H1 (cell line): Measurements from ENCODE around the gene PNO1.

Experiments
- HDAC6 ChIP-seq: IDR thresholded peaks from one replicate; pipeline ENCODE4 v1.7.1; 2012; ENCODE audit warnings: low read depth, mild to moderate bottlenecking, inconsistent platforms, low read length, moderate library complexity
- JUN ChIP-seq: IDR thresholded peaks from 2 replicates; pipeline ENCODE4 v1.6.1; 2011; ENCODE audit warnings: low read depth, mild to moderate bottlenecking, improper control_type of control experiment, low read length
- MAFK ChIP-seq: IDR thresholded peaks from 2 replicates; pipeline ENCODE4 v1.6.1; 2012; ENCODE audit warnings: low read depth, mild to moderate bottlenecking, improper control_type of control experiment, low read length
- MAX ChIP-seq: IDR thresholded peaks from 2 replicates; pipeline ENCODE4 v1.6.1; 2012; ENCODE audit warnings: inconsistent platforms
- POLR2A ChIP-seq, 2 experiments: IDR thresholded peaks; 1 replicate in 1 of 2; 2 replicates in 1 of 2; pipeline ENCODE4 v1.6.1; 2011; ENCODE audit warnings: low read depth in 2 of 2, low read length in 2 of 2, mild to moderate bottlenecking in 2 of 2; ENCODE audit errors: control extremely low read depth in 1 of 2
- POLR2AphosphoS5 ChIP-seq: IDR thresholded peaks from 2 replicates; pipeline ENCODE4 v1.6.1; 2011; ENCODE audit warnings: low read depth, low read length
- RAD21 ChIP-seq, 2 experiments: IDR thresholded peaks in 1 of 2; conservative IDR thresholded peaks in 1 of 2; 2 replicates each; pipeline ENCODE4 v1.6.1; 2011; ENCODE audit warnings: low read depth in 2 of 2, low read length in 2 of 2, improper control_type of control experiment in 1 of 2, inconsistent platforms in 1 of 2, mild to moderate bottlenecking in 1 of 2, moderate library complexity in 1 of 2
- SAP30 ChIP-seq: fragments of 300-600 bp; sonication (generic); IDR thresholded peaks from 2 replicates; pipeline ENCODE4 v1.7.1; 2012; ENCODE audit warnings: low read length, moderate library complexity, mild to moderate bottlenecking, inconsistent platforms; ENCODE audit not compliant: insufficient read depth, insufficient replicate concordance
- SUZ12 ChIP-seq: fragments of 200-600 bp; sonication (generic); IDR thresholded peaks from 2 replicates; pipeline ENCODE4 v1.6.1; 2012; ENCODE audit warnings: mild to moderate bottlenecking, inconsistent platforms, low read length, moderate library complexity, mixed read lengths
- TF ChIP-seq, protein P1 (sequence below), 3 experiments: IDR thresholded peaks; 1 replicate in 2 of 3; 2 replicates in 1 of 3; pipeline versions ENCODE4 v1.5.1 to v1.6.1; 2011; ENCODE audit warnings: low read length in 3 of 3, mild to moderate bottlenecking in 3 of 3, inconsistent platforms in 2 of 3, low read depth in 1 of 3, moderate library complexity in 1 of 3; ENCODE audit not compliant: insufficient read depth in 1 of 3; ENCODE audit errors: control extremely low read depth in 1 of 3
- TF ChIP-seq, protein P2 (sequence below): IDR thresholded peaks from 2 replicates; pipeline ENCODE4 v1.6.1; 2012; ENCODE audit warnings: low read length, inconsistent platforms

DNA sequence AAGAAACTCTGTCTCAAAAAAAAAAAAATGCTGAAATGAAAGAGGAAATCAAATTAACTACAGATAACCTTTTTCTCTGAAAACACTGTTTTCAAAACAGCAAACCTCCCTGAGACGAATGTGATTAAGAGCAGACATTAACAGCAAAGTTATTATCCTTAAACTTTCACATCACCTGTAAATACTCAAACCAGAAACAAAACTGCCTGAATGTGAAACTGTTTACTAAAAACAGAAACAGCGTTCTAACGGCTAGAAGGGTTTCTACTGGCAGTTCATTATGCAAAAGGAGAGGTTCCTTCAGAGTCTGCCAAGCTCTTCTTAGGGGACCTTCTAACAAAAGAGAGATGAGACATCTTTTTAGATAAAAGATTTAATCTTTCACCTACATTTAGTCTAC, 45.9 kb downstream of the PNO1 start:
- TF ChIP-seq, protein P1, sequence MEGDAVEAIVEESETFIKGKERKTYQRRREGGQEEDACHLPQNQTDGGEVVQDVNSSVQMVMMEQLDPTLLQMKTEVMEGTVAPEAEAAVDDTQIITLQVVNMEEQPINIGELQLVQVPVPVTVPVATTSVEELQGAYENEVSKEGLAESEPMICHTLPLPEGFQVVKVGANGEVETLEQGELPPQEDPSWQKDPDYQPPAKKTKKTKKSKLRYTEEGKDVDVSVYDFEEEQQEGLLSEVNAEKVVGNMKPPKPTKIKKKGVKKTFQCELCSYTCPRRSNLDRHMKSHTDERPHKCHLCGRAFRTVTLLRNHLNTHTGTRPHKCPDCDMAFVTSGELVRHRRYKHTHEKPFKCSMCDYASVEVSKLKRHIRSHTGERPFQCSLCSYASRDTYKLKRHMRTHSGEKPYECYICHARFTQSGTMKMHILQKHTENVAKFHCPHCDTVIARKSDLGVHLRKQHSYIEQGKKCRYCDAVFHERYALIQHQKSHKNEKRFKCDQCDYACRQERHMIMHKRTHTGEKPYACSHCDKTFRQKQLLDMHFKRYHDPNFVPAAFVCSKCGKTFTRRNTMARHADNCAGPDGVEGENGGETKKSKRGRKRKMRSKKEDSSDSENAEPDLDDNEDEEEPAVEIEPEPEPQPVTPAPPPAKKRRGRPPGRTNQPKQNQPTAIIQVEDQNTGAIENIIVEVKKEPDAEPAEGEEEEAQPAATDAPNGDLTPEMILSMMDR (IDR thresholded peaks at IDR 0.05; ENCODE audit: control extremely low read depth in 1 of 3, insufficient read depth in 1 of 3, low read depth in 1 of 3, low read length in 3 of 3), result no peak
- no peak for TF ChIP-seq POLR2A (IDR thresholded peaks at IDR 0.05; ENCODE audit: control extremely low read depth in 1 of 2, low read depth in 2 of 2, low read length in 2 of 2)
- no peak for TF ChIP-seq SUZ12
- no peak for TF ChIP-seq RAD21 (IDR thresholded peaks at IDR 0.05 in 1 of 2, conservative IDR thresholded peaks at IDR 0.05 in 1 of 2; ENCODE audit: low read depth in 2 of 2, low read length in 2 of 2)
- no peak for TF ChIP-seq HDAC6
- no peak for TF ChIP-seq MAFK
- TF ChIP-seq, protein P2, sequence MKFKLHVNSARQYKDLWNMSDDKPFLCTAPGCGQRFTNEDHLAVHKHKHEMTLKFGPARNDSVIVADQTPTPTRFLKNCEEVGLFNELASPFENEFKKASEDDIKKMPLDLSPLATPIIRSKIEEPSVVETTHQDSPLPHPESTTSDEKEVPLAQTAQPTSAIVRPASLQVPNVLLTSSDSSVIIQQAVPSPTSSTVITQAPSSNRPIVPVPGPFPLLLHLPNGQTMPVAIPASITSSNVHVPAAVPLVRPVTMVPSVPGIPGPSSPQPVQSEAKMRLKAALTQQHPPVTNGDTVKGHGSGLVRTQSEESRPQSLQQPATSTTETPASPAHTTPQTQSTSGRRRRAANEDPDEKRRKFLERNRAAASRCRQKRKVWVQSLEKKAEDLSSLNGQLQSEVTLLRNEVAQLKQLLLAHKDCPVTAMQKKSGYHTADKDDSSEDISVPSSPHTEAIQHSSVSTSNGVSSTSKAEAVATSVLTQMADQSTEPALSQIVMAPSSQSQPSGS, result no peak
- TF ChIP-seq JUN, result no peak
- no peak for TF ChIP-seq POLR2AphosphoS5
- TF ChIP-seq MAX, result no peak
- TF ChIP-seq SAP30, result no peak
